ENCODE measurements around the gene ESRP2. TPM values are rescaled to one million over a fixed set of nuclear protein-coding genes. Genes with fewer than 3 reads are reported as not detected.

Gene ESRP2
- total and polyA plus RNA-seq, 10 donors = 0.02 to 0.35 (median 0.23) TPM; not detected in 2

DNA sequence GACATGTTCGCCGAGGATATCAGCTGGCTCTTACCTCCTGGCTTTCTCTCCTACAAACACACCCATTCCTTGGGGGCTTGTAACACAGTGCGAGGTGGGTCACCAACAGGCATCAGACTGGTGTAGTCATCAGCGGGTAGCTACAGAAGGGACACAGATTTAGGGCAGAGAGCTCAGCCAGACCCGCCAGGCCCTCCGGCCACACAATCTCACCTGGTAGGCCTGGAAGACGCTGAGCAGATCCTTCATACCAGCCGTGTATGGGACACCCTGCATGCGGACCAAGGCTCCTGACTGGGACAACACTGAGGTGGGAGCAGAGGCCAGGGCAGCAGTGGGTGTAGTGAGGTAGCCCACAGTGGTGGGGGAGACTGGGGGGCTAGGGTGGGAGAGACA, 5.8 kb downstream of the ESRP2 start:
- no peak for DNase-seq
- WGBS, 5 donors = 94 to 100% (median 96%) methylated on average over 6 to 9 of the region's 9 CpGs
- no peak overlapping the region for H3K27ac ChIP-seq
- TF ChIP-seq POLR2AphosphoS5 (IDR thresholded peaks at IDR 0.05) (peak in 1 of 3 donors; percentile 12), POLR2A (IDR thresholded peaks at IDR 0.05) (no peak)
- TF ChIP-seq, protein P1, sequence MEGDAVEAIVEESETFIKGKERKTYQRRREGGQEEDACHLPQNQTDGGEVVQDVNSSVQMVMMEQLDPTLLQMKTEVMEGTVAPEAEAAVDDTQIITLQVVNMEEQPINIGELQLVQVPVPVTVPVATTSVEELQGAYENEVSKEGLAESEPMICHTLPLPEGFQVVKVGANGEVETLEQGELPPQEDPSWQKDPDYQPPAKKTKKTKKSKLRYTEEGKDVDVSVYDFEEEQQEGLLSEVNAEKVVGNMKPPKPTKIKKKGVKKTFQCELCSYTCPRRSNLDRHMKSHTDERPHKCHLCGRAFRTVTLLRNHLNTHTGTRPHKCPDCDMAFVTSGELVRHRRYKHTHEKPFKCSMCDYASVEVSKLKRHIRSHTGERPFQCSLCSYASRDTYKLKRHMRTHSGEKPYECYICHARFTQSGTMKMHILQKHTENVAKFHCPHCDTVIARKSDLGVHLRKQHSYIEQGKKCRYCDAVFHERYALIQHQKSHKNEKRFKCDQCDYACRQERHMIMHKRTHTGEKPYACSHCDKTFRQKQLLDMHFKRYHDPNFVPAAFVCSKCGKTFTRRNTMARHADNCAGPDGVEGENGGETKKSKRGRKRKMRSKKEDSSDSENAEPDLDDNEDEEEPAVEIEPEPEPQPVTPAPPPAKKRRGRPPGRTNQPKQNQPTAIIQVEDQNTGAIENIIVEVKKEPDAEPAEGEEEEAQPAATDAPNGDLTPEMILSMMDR (IDR thresholded peaks at IDR 0.05 in 8 of 11, conservative IDR thresholded peaks at IDR 0.05 in 3 of 11) = no peak
- intact Hi-C loops (cut with DNase I; ENCODE audit: low total_unique reads) = no loop called here
- no peaks in the 10 kb centered on the region for H3K9me3 ChIP-seq
- H3K27me3 ChIP-seq (replicated peaks in 1 of 7) = no peaks in the 10 kb centered on the region
- H3K4me3 ChIP-seq = no peak overlapping the region
- H3K36me3 ChIP-seq = peaks cover 0 to 59% (median 23%) of the 10 kb centered on the region in 6 donors
- H3K4me1 ChIP-seq = peaks cover 9 to 53% (median 14%) of the 10 kb centered on the region in 6 donors

DNA sequence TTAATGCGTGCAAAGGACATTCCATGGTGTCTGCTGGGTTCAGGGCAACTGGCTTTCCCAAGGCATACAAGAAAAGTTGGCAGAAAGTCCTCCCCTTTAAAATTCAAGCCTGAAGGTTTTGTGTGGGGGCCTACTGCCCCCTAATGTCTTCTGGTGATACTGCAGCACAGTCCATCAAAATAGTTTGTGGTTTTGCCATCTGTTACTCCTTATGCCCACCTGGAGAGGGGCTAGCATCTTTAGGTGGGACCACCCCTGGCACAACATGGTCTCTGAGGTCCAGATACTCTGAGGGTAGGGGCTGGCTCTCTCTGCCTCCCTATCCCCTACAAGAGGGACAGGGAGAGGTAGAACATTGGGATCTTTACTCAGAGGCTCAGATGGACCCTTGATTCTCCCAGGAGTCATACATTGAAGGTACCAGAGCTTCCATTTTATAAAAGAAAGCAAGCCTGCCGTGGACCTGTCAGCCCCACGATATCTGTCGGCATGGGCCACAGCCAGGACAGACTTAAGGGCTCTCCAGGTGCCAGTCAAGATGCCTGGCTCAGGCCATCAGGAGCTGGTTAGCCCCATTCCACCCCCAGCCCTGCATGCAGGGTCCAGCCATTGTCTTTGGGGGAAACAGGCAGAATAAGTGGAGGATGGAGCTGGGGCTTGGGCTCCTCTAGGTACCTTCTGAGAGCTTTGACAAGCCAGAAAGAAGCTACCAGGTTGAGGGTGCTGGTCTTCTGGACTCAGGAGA, 6.3 kb downstream of the ESRP2 start:
- H3K27ac ChIP-seq = peak overlapping the region in 2 of 8 donors; percentile 14 to 23
- intact Hi-C loops (cut with DNase I; ENCODE audit: low total_unique reads) = loop anchor here (10.0 kb wide), 1 partner anchor 135 kb away; no protein-coding TSS in a partner anchor

DNA sequence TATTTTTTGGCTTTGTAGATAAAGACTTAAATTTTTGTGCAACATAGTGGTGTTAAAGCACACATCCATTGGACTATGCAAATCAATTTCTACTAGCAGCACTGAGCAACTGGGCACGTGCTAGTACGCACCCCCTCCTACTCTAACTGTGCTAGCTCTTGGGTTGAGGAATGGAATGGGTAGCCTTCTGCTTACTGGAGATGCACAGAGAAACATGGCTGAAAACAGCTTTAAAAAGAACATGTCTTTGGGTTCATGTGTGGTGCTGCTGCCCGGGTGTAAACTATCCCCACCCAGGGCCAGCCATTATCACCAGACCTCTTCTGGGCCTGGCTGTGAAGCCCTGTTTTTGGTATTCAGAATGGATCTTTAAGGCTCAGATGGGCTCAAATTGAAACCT, 7.3 kb downstream of the ESRP2 start:
- peaks cover 9 to 39% (median 13%) of the 10 kb centered on the region in 6 donors for H3K4me1 ChIP-seq
- H3K27ac ChIP-seq = peak overlapping the region in 3 of 8 donors; percentile 14 to 75 (median 23)
- H3K4me3 ChIP-seq = no peak overlapping the region
- H3K9me3 ChIP-seq = no peaks in the 10 kb centered on the region
- peaks cover 0 to 65% (median 25%) of the 10 kb centered on the region in 6 donors for H3K36me3 ChIP-seq
- TF ChIP-seq POLR2AphosphoS5 (IDR thresholded peaks at IDR 0.05) (no peak), POLR2A (IDR thresholded peaks at IDR 0.05) (no peak)
- TF ChIP-seq, protein P1 (IDR thresholded peaks at IDR 0.05 in 8 of 11, conservative IDR thresholded peaks at IDR 0.05 in 3 of 11) = no peak
- intact Hi-C loops (cut with DNase I; ENCODE audit: low total_unique reads) = loop anchor here (10.0 kb wide), 1 partner anchor 134 kb away; no protein-coding TSS in a partner anchor
- DNase-seq = no peak
- 86 to 93% (median 89%) methylated on average over 3 of the region's 3 CpGs for WGBS, 5 donors
- no peaks in the 10 kb centered on the region for H3K27me3 ChIP-seq (replicated peaks in 1 of 7)

More for the DNA sequence above, 6.3 kb downstream of the ESRP2 start:
- no peak for DNase-seq
- Histone ChIP-seq H3K9me3 (no peaks in the 10 kb centered on the region), H3K36me3 (peaks cover 0 to 65% (median 25%) of the 10 kb centered on the region in 6 donors), H3K4me3 (no peak overlapping the region), H3K4me1 (peaks cover 9 to 47% (median 13%) of the 10 kb centered on the region in 6 donors), H3K27me3 (replicated peaks in 1 of 7) (no peaks in the 10 kb centered on the region)
- 79 to 89% (median 82%) methylated on average over 4 of the region's 4 CpGs for WGBS, 5 donors
- TF ChIP-seq, protein P1 (IDR thresholded peaks at IDR 0.05 in 8 of 11, conservative IDR thresholded peaks at IDR 0.05 in 3 of 11) = peak; percentile 72 to 87 (median 84)
- TF ChIP-seq POLR2AphosphoS5 (IDR thresholded peaks at IDR 0.05) = no peak

Data from spleen (tissue), 11 donors.